Activated CD8-positive, alpha-beta T cell treated with anti-CD3 and anti-CD28 coated beads for 36 hours (primary cell): Measurements from ENCODE around the gene SLC35F4. TPM values are rescaled to one million over a fixed set of nuclear protein-coding genes. Genes with fewer than 3 reads are reported as not detected.
A peak's percentile ranks its signal among the peaks of the same experiment; 100 is the strongest.
"Not testable (repeated sequence)": the region's sequence is repeated elsewhere in the genome, so short reads cannot be mapped to it uniquely, and the experiment has no call there.

ENCODE experiments used
- ATAC-seq: fragments of 200-7000 bp; cut with Tn5 transposase; one replicate; pipeline ENCODE4 v1.10.0; 2021; ENCODE audit warnings: mild to moderate bottlenecking, moderate library complexity
- CTCF ChIA-PET: fragments of 350-600 bp; sonication (Branson Sonifier 250); formaldehyde crosslinking; loops from one replicate; lab custom pipeline; 2021; ENCODE audit warnings: antibody characterized with exemption; lab: Charles Lee
- POLR2A ChIA-PET: fragments of 350-600 bp; sonication (Branson Sonifier 250); formaldehyde crosslinking; loops from one replicate; lab custom pipeline; 2021; ENCODE audit warnings: antibody characterized with exemption; lab: Charles Lee
- DNase-seq: peaks from one replicate; pipeline ENCODE4 v3.0.0-alpha.2; 2020
- H3K27ac Mint-ChIP-seq: one replicate; pipeline ENCODE4 v1.8.0; 2021; ENCODE audit warnings: mild to moderate bottlenecking, mixed read lengths
- H3K27me3 Mint-ChIP-seq: one replicate; pipeline ENCODE4 v1.8.0; 2021; ENCODE audit warnings: mixed read lengths
- H3K36me3 Mint-ChIP-seq: one replicate; pipeline ENCODE4 v1.8.0; 2021; ENCODE audit warnings: low read depth, mixed read lengths
- H3K4me1 Mint-ChIP-seq: one replicate; pipeline ENCODE4 v1.8.0; 2021; ENCODE audit warnings: low read depth, mixed read lengths
- H3K4me3 Mint-ChIP-seq: one replicate; pipeline ENCODE4 v1.8.0; 2021; ENCODE audit warnings: mild to moderate bottlenecking, moderate library complexity, mixed read lengths
- H3K9me3 Mint-ChIP-seq: one replicate; pipeline ENCODE4 v1.8.0; 2021; ENCODE audit warnings: mixed read lengths
- intact Hi-C: fragments of 100-400 bp; cut with micrococcal nuclease; formaldehyde crosslinking; loops from one replicate; pipeline ENCODE4 v1.10.0; 2022
- total RNA-seq, 2 experiments: library from RNA; stranded (reverse); gene quantifications; one replicate each; pipeline ENCODE4 v1.2.3, GENCODE V29; 2021
- TF ChIP-seq, protein P1 (sequence below): fragments of 200-600 bp; IDR thresholded peaks from one replicate; pipeline ENCODE4 v1.8.0; 2022; ENCODE audit warnings: antibody characterized with exemption, mild to moderate bottlenecking

The SLC35F4 gene
- total RNA-seq, 2 experiments from 2014 or later, result not detected

DNA sequence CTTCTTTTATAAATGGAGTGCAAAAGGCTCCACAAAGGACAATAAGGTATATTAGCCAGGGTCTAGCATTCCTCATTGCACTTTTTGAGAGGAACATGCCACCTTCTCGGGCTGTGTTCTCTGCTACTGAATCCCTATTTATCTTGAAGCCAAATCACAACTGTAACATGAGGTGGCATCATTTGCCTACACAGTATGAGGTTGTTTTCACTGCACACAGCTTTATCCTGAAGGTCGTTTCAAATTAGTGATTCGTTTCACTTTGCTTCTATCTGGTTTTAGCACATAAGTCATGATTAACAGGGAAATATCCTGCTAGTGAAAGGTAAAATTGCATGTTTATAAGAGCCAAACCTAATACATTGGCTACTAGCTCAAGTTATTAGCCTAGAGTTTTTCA, 153.8 kb downstream of the SLC35F4 start:
- ChIA-PET POLR2A (no interaction called here), CTCF (interaction anchor here (1.1 kb wide), 1 partner anchor 20 kb away, joined by 3 read pairs; no protein-coding TSS in a partner anchor)
- H3K4me1 Mint-ChIP-seq, result no peaks in the 10 kb centered on the region
- TF ChIP-seq, protein P1, sequence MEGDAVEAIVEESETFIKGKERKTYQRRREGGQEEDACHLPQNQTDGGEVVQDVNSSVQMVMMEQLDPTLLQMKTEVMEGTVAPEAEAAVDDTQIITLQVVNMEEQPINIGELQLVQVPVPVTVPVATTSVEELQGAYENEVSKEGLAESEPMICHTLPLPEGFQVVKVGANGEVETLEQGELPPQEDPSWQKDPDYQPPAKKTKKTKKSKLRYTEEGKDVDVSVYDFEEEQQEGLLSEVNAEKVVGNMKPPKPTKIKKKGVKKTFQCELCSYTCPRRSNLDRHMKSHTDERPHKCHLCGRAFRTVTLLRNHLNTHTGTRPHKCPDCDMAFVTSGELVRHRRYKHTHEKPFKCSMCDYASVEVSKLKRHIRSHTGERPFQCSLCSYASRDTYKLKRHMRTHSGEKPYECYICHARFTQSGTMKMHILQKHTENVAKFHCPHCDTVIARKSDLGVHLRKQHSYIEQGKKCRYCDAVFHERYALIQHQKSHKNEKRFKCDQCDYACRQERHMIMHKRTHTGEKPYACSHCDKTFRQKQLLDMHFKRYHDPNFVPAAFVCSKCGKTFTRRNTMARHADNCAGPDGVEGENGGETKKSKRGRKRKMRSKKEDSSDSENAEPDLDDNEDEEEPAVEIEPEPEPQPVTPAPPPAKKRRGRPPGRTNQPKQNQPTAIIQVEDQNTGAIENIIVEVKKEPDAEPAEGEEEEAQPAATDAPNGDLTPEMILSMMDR, result no peak
- ATAC-seq, result no peak
- DNase-seq, result no peak
- H3K36me3 Mint-ChIP-seq, result no peaks in the 10 kb centered on the region
- no peaks in the 10 kb centered on the region for H3K27me3 Mint-ChIP-seq
- no peak overlapping the region for H3K27ac Mint-ChIP-seq
- H3K4me3 Mint-ChIP-seq, result no peak overlapping the region
- intact Hi-C loops, result no loop called here
- H3K9me3 Mint-ChIP-seq, result peaks cover 4% of the 10 kb centered on the region

GRCh38 chr14:57709909-57710308, 156.0 kb downstream of the SLC35F4 start:
- POLR2A ChIA-PET, result no interaction called here
- Mint-ChIP-seq H3K4me1 (no peaks in the 10 kb centered on the region), H3K9me3 (peaks cover 4% of the 10 kb centered on the region), H3K4me3 (no peak overlapping the region), H3K36me3 (no peaks in the 10 kb centered on the region), H3K27me3 (no peaks in the 10 kb centered on the region), H3K27ac (no peak overlapping the region)
- CTCF ChIA-PET, result no interaction called here
- ATAC-seq, result no peak
- TF ChIP-seq, protein P1, result no peak
- no peak for DNase-seq
- intact Hi-C loops, result loop anchor here (10.0 kb wide), 1 partner anchor 365 kb away; no protein-coding TSS in a partner anchor

DNA sequence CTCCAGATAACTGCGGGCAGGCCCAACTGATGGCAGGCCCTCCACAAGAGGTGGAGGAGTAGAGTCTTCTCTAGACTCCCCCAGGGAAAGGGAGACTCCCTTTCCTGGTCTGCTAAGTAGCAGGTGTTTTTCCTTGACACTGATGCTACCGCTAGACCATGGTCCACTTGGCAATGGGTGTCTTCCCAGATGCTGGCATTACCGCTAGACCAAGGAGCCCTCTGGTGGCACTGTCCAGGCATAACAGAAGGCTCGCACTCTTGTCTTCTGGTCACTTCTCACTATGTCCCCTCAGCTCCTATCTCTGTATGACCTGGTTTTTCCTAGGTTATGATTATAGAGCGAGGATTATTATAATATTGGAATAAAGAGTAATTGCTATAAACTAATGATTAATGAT, 156.8 kb downstream of the SLC35F4 start:
- H3K27me3 Mint-ChIP-seq, POLR2A ChIA-PET, H3K9me3 Mint-ChIP-seq, H3K4me3 Mint-ChIP-seq, CTCF ChIA-PET, ATAC-seq, H3K36me3 Mint-ChIP-seq, H3K4me1 Mint-ChIP-seq, H3K27ac Mint-ChIP-seq: not testable (repeated sequence)
- DNase-seq, result peak; percentile 1
- intact Hi-C loops, result loop anchor here (10.0 kb wide), 1 partner anchor 366 kb away; no protein-coding TSS in a partner anchor

- POLR2A ChIA-PET, result no interaction called here
- CTCF ChIA-PET, result no interaction called here
- Mint-ChIP-seq H3K36me3 (no peaks in the 10 kb centered on the region), H3K4me1 (no peaks in the 10 kb centered on the region), H3K27me3 (no peaks in the 10 kb centered on the region), H3K9me3 (peaks cover 4% of the 10 kb centered on the region), H3K4me3 (no peak overlapping the region), H3K27ac (no peak overlapping the region)
- TF ChIP-seq, protein P1, result no peak
- ATAC-seq (no peak), DNase-seq (no peak)
- intact Hi-C loops, result loop anchor here (10.0 kb wide), 1 partner anchor 368 kb away; no protein-coding TSS in a partner anchor
Observed at GRCh38 chr14:57707219-57707618, 158.7 kb downstream of the SLC35F4 start.

- CTCF ChIA-PET, result no interaction called here
- no peaks in the 10 kb centered on the region for H3K27me3 Mint-ChIP-seq
- H3K27ac Mint-ChIP-seq, result no peak overlapping the region
- no peak overlapping the region for H3K4me3 Mint-ChIP-seq
- intact Hi-C loops, result loop anchor here (10.0 kb wide), 1 partner anchor 370 kb away; no protein-coding TSS in a partner anchor
- TF ChIP-seq, protein P1, result no peak
- ATAC-seq, result no peak
- H3K9me3 Mint-ChIP-seq, result peaks cover 4% of the 10 kb centered on the region
- H3K4me1 Mint-ChIP-seq, result no peaks in the 10 kb centered on the region
- POLR2A ChIA-PET, result no interaction called here
- DNase-seq, result no peak
- no peaks in the 10 kb centered on the region for H3K36me3 Mint-ChIP-seq
Observed at GRCh38 chr14:57704763-57705162, 161.1 kb downstream of the SLC35F4 start.
